ENCODE data around the gene HCRTR1. TPM values are rescaled to one million over a fixed set of nuclear protein-coding genes. Genes with fewer than 3 reads are reported as not detected.
A peak's percentile ranks its signal among the peaks of the same experiment; 100 is the strongest.

Gene HCRTR1
- total RNA-seq, 3 donors from 2014 or later = not detected

- TF ChIP-seq CTCF (IDR thresholded peaks at IDR 0.05) = no peak
- intact Hi-C loops (cut with DNase I, micrococcal nuclease) = no loop called here
- DNase-seq (no peak), ATAC-seq (no peak)
- H3K36me3 ChIP-seq (ENCODE audit: low read depth) = no peaks in the 10 kb centered on the region
- no peaks in the 10 kb centered on the region for H3K9me3 ChIP-seq
- no peak overlapping the region for H3K4me3 ChIP-seq
- H3K4me1 ChIP-seq (ENCODE audit: low read depth) = peaks cover 25% of the 10 kb centered on the region
Measured at GRCh38 chr1:31671561-31672201, 54.2 kb downstream of the HCRTR1 start.

- DNase-seq (no peak), ATAC-seq (no peak)
- Histone ChIP-seq H3K4me3 (no peak overlapping the region), H3K4me1 (ENCODE audit: low read depth) (peaks cover 19% of the 10 kb centered on the region), H3K36me3 (ENCODE audit: low read depth) (no peaks in the 10 kb centered on the region), H3K9me3 (no peaks in the 10 kb centered on the region)
- intact Hi-C loops (cut with DNase I, micrococcal nuclease) = no loop called here
- TF ChIP-seq CTCF (IDR thresholded peaks at IDR 0.05) = no peak
Measured at GRCh38 chr1:31672986-31673385, 55.5 kb downstream of the HCRTR1 start.

GRCh38 chr1:31673433-31673832, 55.9 kb downstream of the HCRTR1 start:
- H3K4me3 ChIP-seq = no peak overlapping the region
- no peaks in the 10 kb centered on the region for H3K36me3 ChIP-seq (ENCODE audit: low read depth)
- no peak for ATAC-seq
- H3K9me3 ChIP-seq = no peaks in the 10 kb centered on the region
- TF ChIP-seq CTCF (IDR thresholded peaks at IDR 0.05) = no peak
- H3K4me1 ChIP-seq (ENCODE audit: low read depth) = peaks cover 19% of the 10 kb centered on the region
- intact Hi-C loops (cut with DNase I, micrococcal nuclease) = no loop called here
- no peak for DNase-seq

GRCh38 chr1:31674626-31675025, 57.1 kb downstream of the HCRTR1 start:
- DNase-seq (no peak), ATAC-seq (no peak)
- no peak for TF ChIP-seq CTCF (IDR thresholded peaks at IDR 0.05)
- Histone ChIP-seq H3K9me3 (no peaks in the 10 kb centered on the region), H3K4me3 (no peak overlapping the region), H3K4me1 (ENCODE audit: low read depth) (peaks cover 12% of the 10 kb centered on the region), H3K36me3 (ENCODE audit: low read depth) (no peaks in the 10 kb centered on the region)
- intact Hi-C loops (cut with DNase I, micrococcal nuclease) = no loop called here

- H3K4me3 ChIP-seq = no peak overlapping the region
- no peaks in the 10 kb centered on the region for H3K36me3 ChIP-seq (ENCODE audit: low read depth)
- TF ChIP-seq CTCF (IDR thresholded peaks at IDR 0.05) = no peak
- ATAC-seq = no peak
- intact Hi-C loops (cut with DNase I, micrococcal nuclease) = no loop called here
- DNase-seq = no peak
- peaks cover 6% of the 10 kb centered on the region for H3K4me1 ChIP-seq (ENCODE audit: low read depth)
- no peaks in the 10 kb centered on the region for H3K9me3 ChIP-seq
Measured at GRCh38 chr1:31675161-31675560, 57.7 kb downstream of the HCRTR1 start.

- intact Hi-C loops (cut with DNase I, micrococcal nuclease) = no loop called here
- peaks cover 3% of the 10 kb centered on the region for H3K4me1 ChIP-seq (ENCODE audit: low read depth)
- no peak for DNase-seq
- H3K4me3 ChIP-seq = no peak overlapping the region
- ATAC-seq = peak; percentile 9
- H3K36me3 ChIP-seq (ENCODE audit: low read depth) = no peaks in the 10 kb centered on the region
- no peaks in the 10 kb centered on the region for H3K9me3 ChIP-seq
- TF ChIP-seq CTCF (IDR thresholded peaks at IDR 0.05) = no peak
Measured at GRCh38 chr1:31675756-31676155, 58.3 kb downstream of the HCRTR1 start.
